OCI-LY3 (cell line): ENCODE measurements around the gene MS4A10.

Experiments used
- EZH2phosphoT487 ChIP-seq: fragments of 200-600 bp; shearing (Covaris generic); IDR thresholded peaks from 2 replicates; pipeline ENCODE4 v1.6.1; 2018; ENCODE audit warnings: antibody characterized with exemption, mixed run types, low read depth
- TF ChIP-seq, protein P1 (sequence below): fragments of 200-600, 300-600 bp; sonication (generic); IDR thresholded peaks from 2 replicates; pipeline ENCODE4 v1.5.1; 2014; ENCODE audit warnings: antibody characterized with exemption, low read length, low read depth

GRCh38 chr11:60776167-60776566, 9.0 kb upstream of the MS4A10 start:
- TF ChIP-seq, protein P1, sequence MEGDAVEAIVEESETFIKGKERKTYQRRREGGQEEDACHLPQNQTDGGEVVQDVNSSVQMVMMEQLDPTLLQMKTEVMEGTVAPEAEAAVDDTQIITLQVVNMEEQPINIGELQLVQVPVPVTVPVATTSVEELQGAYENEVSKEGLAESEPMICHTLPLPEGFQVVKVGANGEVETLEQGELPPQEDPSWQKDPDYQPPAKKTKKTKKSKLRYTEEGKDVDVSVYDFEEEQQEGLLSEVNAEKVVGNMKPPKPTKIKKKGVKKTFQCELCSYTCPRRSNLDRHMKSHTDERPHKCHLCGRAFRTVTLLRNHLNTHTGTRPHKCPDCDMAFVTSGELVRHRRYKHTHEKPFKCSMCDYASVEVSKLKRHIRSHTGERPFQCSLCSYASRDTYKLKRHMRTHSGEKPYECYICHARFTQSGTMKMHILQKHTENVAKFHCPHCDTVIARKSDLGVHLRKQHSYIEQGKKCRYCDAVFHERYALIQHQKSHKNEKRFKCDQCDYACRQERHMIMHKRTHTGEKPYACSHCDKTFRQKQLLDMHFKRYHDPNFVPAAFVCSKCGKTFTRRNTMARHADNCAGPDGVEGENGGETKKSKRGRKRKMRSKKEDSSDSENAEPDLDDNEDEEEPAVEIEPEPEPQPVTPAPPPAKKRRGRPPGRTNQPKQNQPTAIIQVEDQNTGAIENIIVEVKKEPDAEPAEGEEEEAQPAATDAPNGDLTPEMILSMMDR: no peak
- no peak for TF ChIP-seq EZH2phosphoT487
